ENCODE results near the gene SLC2A5. TPM values are rescaled to one million over a fixed set of nuclear protein-coding genes. Genes with fewer than 3 reads are reported as not detected.
A peak's percentile ranks its signal among the peaks of the same experiment; 100 is the strongest.

The SLC2A5 gene
- polyA plus RNA-seq, 1 experiment, result 0.21 TPM

GRCh38 chr1:9111957-9112356 lies 42.5 kb upstream of the SLC2A5 start:
- no peak for TF ChIP-seq CTCF (IDR thresholded peaks at IDR 0.05; ENCODE audit: low read depth, low read length)
- POLR2A ChIA-PET, result no interaction called here
- no peak for DNase-seq (ENCODE audit: low read depth, low spot score)
- H3K4me3 ChIP-seq (ENCODE audit: low read depth, low read length), result no peak overlapping the region
- H3K27me3 ChIP-seq (ENCODE audit: control insufficient read depth, insufficient read depth, low read length), result no peaks in the 10 kb centered on the region
- H3K9me3 ChIP-seq (ENCODE audit: control insufficient read depth, insufficient read depth, low read length), result no peaks in the 10 kb centered on the region
- no peak overlapping the region for H3K27ac ChIP-seq (ENCODE audit: low read depth, low read length)
- CTCF ChIA-PET, result interaction anchor here (0.6 to 2.4 kb wide), 10 partner anchors 9 to 379 kb away, joined by 4 to 16 read pairs (median 9); no protein-coding TSS in a partner anchor

DNA sequence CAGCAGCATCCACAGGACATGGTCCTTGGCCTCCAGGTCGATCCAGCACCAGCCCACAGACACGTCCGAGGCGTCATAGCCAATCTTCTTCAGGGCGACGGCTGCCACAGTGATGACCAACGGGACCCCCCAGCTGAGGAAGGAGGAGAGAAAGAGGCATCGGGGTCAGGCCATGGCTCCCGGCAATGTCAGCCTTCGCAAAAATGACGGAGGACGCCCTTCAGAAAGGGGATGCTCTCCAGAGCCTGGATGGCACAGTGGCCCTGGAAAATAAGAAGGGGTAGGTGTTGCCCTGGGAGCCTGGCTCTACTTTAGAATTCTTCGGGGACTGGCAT lies 41.9 kb upstream of the SLC2A5 start:
- ChIA-PET POLR2A (no interaction called here), CTCF (interaction anchor here (1.0 to 2.4 kb wide), 16 partner anchors 10 to 452 kb away, joined by 3 to 16 read pairs (median 8); partner anchors contain the start of gene H6PD)
- no peak overlapping the region for H3K27ac ChIP-seq (ENCODE audit: low read depth, low read length)
- H3K4me3 ChIP-seq (ENCODE audit: low read depth, low read length), result no peak overlapping the region
- TF ChIP-seq CTCF (IDR thresholded peaks at IDR 0.05; ENCODE audit: low read depth, low read length), result no peak
- DNase-seq (ENCODE audit: low read depth, low spot score), result no peak
- no peaks in the 10 kb centered on the region for H3K27me3 ChIP-seq (ENCODE audit: control insufficient read depth, insufficient read depth, low read length)
- H3K9me3 ChIP-seq (ENCODE audit: control insufficient read depth, insufficient read depth, low read length), result no peaks in the 10 kb centered on the region

GRCh38 chr1:9110669-9111356 lies 41.4 kb upstream of the SLC2A5 start:
- POLR2A ChIA-PET, result interaction anchor here (0.7 kb wide), 1 partner anchor 123 kb away, joined by 3 read pairs; no protein-coding TSS in a partner anchor
- peak overlapping the region; percentile 11 for H3K27ac ChIP-seq (ENCODE audit: low read depth, low read length)
- H3K27me3 ChIP-seq (ENCODE audit: control insufficient read depth, insufficient read depth, low read length), result no peaks in the 10 kb centered on the region
- H3K9me3 ChIP-seq (ENCODE audit: control insufficient read depth, insufficient read depth, low read length), result no peaks in the 10 kb centered on the region
- CTCF ChIA-PET, result interaction anchor here (0.5 to 2.4 kb wide), 30 partner anchors 9 to 1238 kb away, joined by 3 to 16 read pairs (median 5); partner anchors contain the start of gene H6PD
- peak; percentile 85 for DNase-seq (ENCODE audit: low read depth, low spot score)
- H3K4me3 ChIP-seq (ENCODE audit: low read depth, low read length), result no peak overlapping the region
- TF ChIP-seq CTCF (IDR thresholded peaks at IDR 0.05; ENCODE audit: low read depth, low read length), result peak; percentile 96

DNA sequence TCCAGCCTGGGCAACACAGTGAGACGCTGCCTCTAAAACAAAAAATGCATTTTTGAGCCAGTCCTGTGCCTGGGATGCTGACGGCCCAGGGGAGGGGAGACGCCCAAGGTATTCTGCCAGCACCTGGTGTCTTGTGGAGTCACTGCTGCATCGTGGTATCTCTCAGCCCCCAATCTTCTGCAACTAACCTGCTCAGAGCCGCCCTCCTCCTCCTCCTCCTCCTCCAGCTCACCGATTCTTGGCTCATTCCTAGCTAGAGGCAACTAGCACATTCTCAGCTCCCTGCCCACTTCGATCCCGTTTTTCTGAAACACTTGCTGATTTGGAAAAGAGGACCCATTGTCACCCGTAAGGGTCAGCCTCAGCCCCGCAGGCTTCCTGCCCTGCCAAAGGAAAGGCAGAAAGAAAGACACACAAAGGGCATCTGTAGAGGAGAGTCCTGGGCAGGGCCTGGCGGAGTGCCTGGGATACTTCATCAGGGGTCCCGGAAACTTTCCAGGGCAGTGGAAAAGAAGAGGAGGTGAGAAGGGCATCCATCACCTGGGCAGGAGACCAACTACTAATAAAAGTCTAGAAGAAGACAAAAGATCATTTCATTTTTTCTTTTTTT lies 38.7 kb upstream of the SLC2A5 start:
- ChIA-PET CTCF (interaction anchor here (0.6 to 1.7 kb wide), 3 partner anchors 103 to 281 kb away, joined by 3 to 4 read pairs (median 4); no protein-coding TSS in a partner anchor), POLR2A (no interaction called here)
- Histone ChIP-seq H3K27me3 (ENCODE audit: control insufficient read depth, insufficient read depth, low read length) (no peaks in the 10 kb centered on the region), H3K4me3 (ENCODE audit: low read depth, low read length) (no peak overlapping the region), H3K27ac (ENCODE audit: low read depth, low read length) (no peak overlapping the region), H3K9me3 (ENCODE audit: control insufficient read depth, insufficient read depth, low read length) (no peaks in the 10 kb centered on the region)
- TF ChIP-seq CTCF (IDR thresholded peaks at IDR 0.05; ENCODE audit: low read depth, low read length), result no peak
- DNase-seq (ENCODE audit: low read depth, low spot score), result no peak

- ChIA-PET POLR2A (interaction anchor here (0.6 kb wide), 1 partner anchor 42 kb away, joined by 4 read pairs; no protein-coding TSS in a partner anchor), CTCF (interaction anchor here (1.7 to 2.0 kb wide), 2 partner anchors 102 to 190 kb away, joined by 3 to 11 read pairs; no protein-coding TSS in a partner anchor)
- H3K27ac ChIP-seq (ENCODE audit: low read depth, low read length), result no peak overlapping the region
- no peak overlapping the region for H3K4me3 ChIP-seq (ENCODE audit: low read depth, low read length)
- H3K9me3 ChIP-seq (ENCODE audit: control insufficient read depth, insufficient read depth, low read length), result no peaks in the 10 kb centered on the region
- no peak for DNase-seq (ENCODE audit: low read depth, low spot score)
- H3K27me3 ChIP-seq (ENCODE audit: control insufficient read depth, insufficient read depth, low read length), result no peaks in the 10 kb centered on the region
- TF ChIP-seq CTCF (IDR thresholded peaks at IDR 0.05; ENCODE audit: low read depth, low read length), result no peak
Measured at GRCh38 chr1:9107136-9107535, 37.7 kb upstream of the SLC2A5 start.
